Measurements from ENCODE around the gene MAD1L1. TPM values are rescaled to one million over a fixed set of nuclear protein-coding genes. Genes with fewer than 3 reads are reported as not detected.

Gene MAD1L1
- total RNA-seq, 6 experiments from 2014 or later: 15.1 to 37.4 (median 20.5) TPM

GRCh38 chr7:1974290-1975101 is 258.2 kb downstream of the MAD1L1 start:
- intact Hi-C loops (cut with DNase I): no loop called here
- H3K9me3 ChIP-seq: no peaks in the 10 kb centered on the region
- ATAC-seq (peak in 2 of 4 donors; percentile 8 to 9), DNase-seq (peak in 2 of 3 donors; percentile 19 to 47)
- no peak overlapping the region for H3K27ac ChIP-seq
- 67% methylated on average over 6 of the region's 19 CpGs for WGBS (ENCODE audit: insufficient coverage, low coverage, low lambda C conversion rate, missing lambda C conversion rate)
- H3K36me3 ChIP-seq: no peaks in the 10 kb centered on the region
- H3K27me3 ChIP-seq: no peaks in the 10 kb centered on the region
- no peak overlapping the region for H3K4me3 ChIP-seq
- H3K4me1 ChIP-seq: peaks cover 0 to 13% (median 0%) of the 10 kb centered on the region in 4 donors
- TF ChIP-seq POLR2A (IDR thresholded peaks at IDR 0.05) (no peak), CTCF (IDR thresholded peaks at IDR 0.05) (no peak)

GRCh38 chr7:1973321-1974251 is 259.2 kb downstream of the MAD1L1 start:
- H3K27ac ChIP-seq: no peak overlapping the region
- no peaks in the 10 kb centered on the region for H3K36me3 ChIP-seq
- intact Hi-C loops (cut with DNase I): no loop called here
- TF ChIP-seq POLR2A (IDR thresholded peaks at IDR 0.05): no peak
- no peak for TF ChIP-seq CTCF (IDR thresholded peaks at IDR 0.05)
- no peaks in the 10 kb centered on the region for H3K27me3 ChIP-seq
- WGBS (ENCODE audit: insufficient coverage, low coverage, low lambda C conversion rate, missing lambda C conversion rate): 85% methylated on average over 5 of the region's 33 CpGs
- no peak for ATAC-seq
- H3K4me3 ChIP-seq: no peak overlapping the region
- H3K9me3 ChIP-seq: no peaks in the 10 kb centered on the region
- DNase-seq: peak in 2 of 3 donors; percentile 10 to 44
- peaks cover 0 to 16% (median 0%) of the 10 kb centered on the region in 4 donors for H3K4me1 ChIP-seq

- no peak overlapping the region for H3K4me3 ChIP-seq
- DNase-seq (peak in 1 of 3 donors; percentile 1), ATAC-seq (no peak)
- H3K9me3 ChIP-seq: no peaks in the 10 kb centered on the region
- TF ChIP-seq POLR2A (IDR thresholded peaks at IDR 0.05) (no peak), CTCF (IDR thresholded peaks at IDR 0.05) (no peak)
- H3K36me3 ChIP-seq: no peaks in the 10 kb centered on the region
- H3K27me3 ChIP-seq: no peaks in the 10 kb centered on the region
- WGBS (ENCODE audit: insufficient coverage, low coverage, low lambda C conversion rate, missing lambda C conversion rate): 94% methylated on average over 9 of the region's 9 CpGs
- intact Hi-C loops (cut with DNase I): no loop called here
- H3K27ac ChIP-seq: no peak overlapping the region
- H3K4me1 ChIP-seq: peaks cover 0 to 16% (median 0%) of the 10 kb centered on the region in 4 donors
Observed at GRCh38 chr7:1972744-1973143, 260.0 kb downstream of the MAD1L1 start.

GRCh38 chr7:1971946-1972654 is 260.6 kb downstream of the MAD1L1 start:
- Histone ChIP-seq H3K4me3 (no peak overlapping the region), H3K27me3 (no peaks in the 10 kb centered on the region), H3K27ac (no peak overlapping the region), H3K4me1 (peaks cover 0 to 16% (median 0%) of the 10 kb centered on the region in 4 donors), H3K9me3 (no peaks in the 10 kb centered on the region), H3K36me3 (no peaks in the 10 kb centered on the region)
- peak in 2 of 3 donors; percentile 10 to 34 for DNase-seq
- TF ChIP-seq CTCF (IDR thresholded peaks at IDR 0.05) (no peak), POLR2A (IDR thresholded peaks at IDR 0.05) (no peak)
- no peak for ATAC-seq
- intact Hi-C loops (cut with DNase I): no loop called here
- 90% methylated on average over 13 of the region's 15 CpGs for WGBS (ENCODE audit: insufficient coverage, low coverage, low lambda C conversion rate, missing lambda C conversion rate)
